ENCODE measurements around the gene PTRHD1.

- TF ChIP-seq NR1H2 (CRISPR knock-in tag; IDR thresholded peaks at IDR 0.05) (no peak), ATF2 (CRISPR knock-in tag; IDR thresholded peaks at IDR 0.05; ENCODE audit: borderline replicate concordance, low read depth) (no peak), CTCF (IDR thresholded peaks at IDR 0.05) (no peak), ZNF263 (CRISPR knock-in tag; IDR thresholded peaks at IDR 0.05; ENCODE audit: low read depth) (no peak), ATF1 (CRISPR knock-in tag; IDR thresholded peaks at IDR 0.05) (no peak), ZBTB43 (CRISPR knock-in tag; IDR thresholded peaks at IDR 0.05) (no peak), TEAD4 (CRISPR knock-in tag; IDR thresholded peaks at IDR 0.05) (no peak), FOXP4 (CRISPR knock-in tag; IDR thresholded peaks at IDR 0.05) (no peak), SP1 (CRISPR knock-in tag; conservative IDR thresholded peaks at IDR 0.05) (no peak), FOXJ3 (CRISPR knock-in tag; IDR thresholded peaks at IDR 0.05; ENCODE audit: borderline replicate concordance) (no peak), SMAD3 (CRISPR knock-in tag; IDR thresholded peaks at IDR 0.05; ENCODE audit: borderline replicate concordance) (no peak), MXD4 (CRISPR knock-in tag; IDR thresholded peaks at IDR 0.05; ENCODE audit: borderline replicate concordance) (no peak)
Measured at GRCh38 chr2:24763843-24764242, 29.3 kb downstream of the PTRHD1 start.
